HEK293T (cell line): ENCODE results near the gene TBC1D22A.
"Not testable (repeated sequence)": the region's sequence is repeated elsewhere in the genome, so short reads cannot be mapped to it uniquely, and the experiment has no call there.

Source experiments
- CTCF ChIA-PET: fragments of 350-600 bp; formaldehyde crosslinking; extraction: SDS; loops from one replicate; lab custom pipeline; 2021; ENCODE audit warnings: antibody characterized with exemption, inconsistent platforms; lab: Yijun Ruan, JAX
- POLR2A ChIA-PET: fragments of 350-600 bp; formaldehyde crosslinking; extraction: SDS; loops from one replicate; lab custom pipeline; 2020; ENCODE audit warnings: antibody characterized with exemption, inconsistent platforms; lab: Yijun Ruan, JAX
- DNase-seq: peaks from one replicate; pipeline ENCODE4 v3.0.0; 2012; ENCODE audit warnings: mixed read lengths; ENCODE audit errors: extremely low spot score
- ARNT ChIP-seq: fragments of 450-650 bp; IDR thresholded peaks from 2 replicates; pipeline ENCODE4 v1.6.1; 2017; ENCODE audit warnings: mild to moderate bottlenecking
- BHLHE40 ChIP-seq: fragments of 450-650 bp; IDR thresholded peaks from 2 replicates; pipeline ENCODE4 v1.6.1; 2016; ENCODE audit warnings: mild to moderate bottlenecking, moderate library complexity, borderline replicate concordance
- CTBP1 ChIP-seq: fragments of 450-650 bp; IDR thresholded peaks from 2 replicates; pipeline ENCODE4 v1.6.1; 2016; ENCODE audit warnings: borderline replicate concordance
- ELF4 ChIP-seq: fragments of 450-650 bp; IDR thresholded peaks from 2 replicates; pipeline ENCODE4 v1.6.1; 2017; ENCODE audit warnings: antibody characterized with exemption
- FOXA1 ChIP-seq: fragments of 450-650 bp; IDR thresholded peaks from 2 replicates; pipeline ENCODE4 v1.6.1; 2016; ENCODE audit warnings: mild to moderate bottlenecking
- FOXK2 ChIP-seq: fragments of 450-650 bp; IDR thresholded peaks from 2 replicates; pipeline ENCODE4 v1.6.1; 2016; ENCODE audit warnings: mild to moderate bottlenecking
- FOXM1 ChIP-seq: fragments of 450-650 bp; IDR thresholded peaks from 2 replicates; pipeline ENCODE4 v1.6.1; 2017; ENCODE audit warnings: mild to moderate bottlenecking, borderline replicate concordance
- HDGF ChIP-seq: fragments of 450-650 bp; IDR thresholded peaks from 2 replicates; pipeline ENCODE4 v1.6.1; 2017; ENCODE audit warnings: antibody characterized with exemption, borderline replicate concordance
- L3MBTL2 ChIP-seq: fragments of 450-650 bp; conservative IDR thresholded peaks from 2 replicates; pipeline ENCODE4 v1.6.1; 2016; ENCODE audit warnings: mild to moderate bottlenecking
- LEF1 ChIP-seq: fragments of 450-650 bp; IDR thresholded peaks from 2 replicates; pipeline ENCODE4 v1.6.1; 2017; ENCODE audit warnings: mild to moderate bottlenecking, borderline replicate concordance
- NFRKB ChIP-seq: fragments of 450-650 bp; IDR thresholded peaks from 2 replicates; pipeline ENCODE4 v1.6.1; 2016; ENCODE audit warnings: mild to moderate bottlenecking, moderate library complexity
- SP1 ChIP-seq: fragments of 450-650 bp; IDR thresholded peaks from 2 replicates; pipeline ENCODE4 v1.6.1; 2017
- SUZ12 ChIP-seq: fragments of 450-650 bp; IDR thresholded peaks from 2 replicates; pipeline ENCODE4 v1.6.1; 2016; ENCODE audit warnings: mild to moderate bottlenecking
- TARDBP ChIP-seq: fragments of 450-650 bp; IDR thresholded peaks from 2 replicates; pipeline ENCODE4 v1.6.1; 2016
- ZNF384 ChIP-seq: fragments of 450-650 bp; IDR thresholded peaks from 2 replicates; pipeline ENCODE4 v1.6.1; 2016
- TF ChIP-seq, protein P1 (sequence below): fragments of 450-650 bp; IDR thresholded peaks from 2 replicates; pipeline ENCODE4 v1.6.1; 2016

The TBC1D22A gene

GRCh38 chr22:46815896-46816731 lies 53.7 kb downstream of the TBC1D22A start:
- DNase-seq, result no peak
- ChIA-PET POLR2A (interaction anchor here (1.0 kb wide), 1 partner anchor 54 kb away, joined by 3 read pairs; the partner anchor contains the start of gene TBC1D22A), CTCF (interaction anchor here (1.2 to 1.8 kb wide), 2 partner anchors 13 to 57 kb away, joined by 5 read pairs; no protein-coding TSS in a partner anchor)
- no peak for TF ChIP-seq HDGF
- no peak for TF ChIP-seq BHLHE40
- TF ChIP-seq CTBP1, result no peak
- TF ChIP-seq ZNF384, result no peak
- no peak for TF ChIP-seq NFRKB
- TF ChIP-seq SP1, result no peak
- TF ChIP-seq L3MBTL2, result no peak
- TF ChIP-seq, protein P1, sequence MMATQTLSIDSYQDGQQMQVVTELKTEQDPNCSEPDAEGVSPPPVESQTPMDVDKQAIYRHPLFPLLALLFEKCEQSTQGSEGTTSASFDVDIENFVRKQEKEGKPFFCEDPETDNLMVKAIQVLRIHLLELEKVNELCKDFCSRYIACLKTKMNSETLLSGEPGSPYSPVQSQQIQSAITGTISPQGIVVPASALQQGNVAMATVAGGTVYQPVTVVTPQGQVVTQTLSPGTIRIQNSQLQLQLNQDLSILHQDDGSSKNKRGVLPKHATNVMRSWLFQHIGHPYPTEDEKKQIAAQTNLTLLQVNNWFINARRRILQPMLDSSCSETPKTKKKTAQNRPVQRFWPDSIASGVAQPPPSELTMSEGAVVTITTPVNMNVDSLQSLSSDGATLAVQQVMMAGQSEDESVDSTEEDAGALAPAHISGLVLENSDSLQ, result no peak
- no peak for TF ChIP-seq FOXM1
- no peak for TF ChIP-seq FOXA1
- TF ChIP-seq FOXK2, result no peak
- no peak for TF ChIP-seq LEF1
- TF ChIP-seq SUZ12, result no peak
- TF ChIP-seq ELF4, result no peak
- TF ChIP-seq ARNT, result no peak
- TF ChIP-seq TARDBP, result no peak

- POLR2A ChIA-PET, DNase-seq: not testable (repeated sequence)
- CTCF ChIA-PET, result interaction anchor here (1.0 kb wide), 1 partner anchor 13 kb away, joined by 3 read pairs; no protein-coding TSS in a partner anchor
These were observed 54.9 kb downstream of the TBC1D22A start for GRCh38 chr22:46817390-46817789.

GRCh38 chr22:46823248-46823647 lies 60.8 kb downstream of the TBC1D22A start:
- CTCF ChIA-PET, result no interaction called here
- POLR2A ChIA-PET, result no interaction called here
- no peak for DNase-seq
- no peak for TF ChIP-seq NFRKB
- TF ChIP-seq TARDBP, result no peak
- TF ChIP-seq SUZ12, result no peak
- TF ChIP-seq ARNT, result no peak
- TF ChIP-seq, protein P1, result no peak
- no peak for TF ChIP-seq BHLHE40
- no peak for TF ChIP-seq SP1
- no peak for TF ChIP-seq ELF4
- TF ChIP-seq LEF1, result no peak
- TF ChIP-seq FOXM1, result no peak
- TF ChIP-seq L3MBTL2, result no peak
- TF ChIP-seq CTBP1, result no peak
- TF ChIP-seq HDGF, result no peak

DNA sequence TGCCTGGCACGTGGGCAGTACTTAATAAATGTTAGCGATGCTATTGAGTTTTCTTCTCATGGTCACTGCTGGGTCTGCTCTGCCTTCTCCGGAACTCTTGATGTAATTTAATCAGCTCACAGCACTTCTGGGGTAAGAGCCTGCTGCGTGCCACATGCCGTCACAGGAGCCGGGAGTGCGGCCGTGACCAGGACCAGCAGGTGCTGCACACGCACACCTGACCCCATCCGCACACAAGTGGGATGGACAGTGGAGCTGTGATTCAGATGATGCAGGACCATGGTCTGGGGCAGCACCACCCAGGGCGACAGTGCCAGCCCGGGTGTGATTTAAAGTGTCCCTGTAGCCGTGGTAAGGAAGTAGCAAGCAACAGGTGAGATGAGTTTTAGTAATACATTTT lies 61.2 kb downstream of the TBC1D22A start:
- TF ChIP-seq FOXK2 (no peak), TARDBP (no peak), CTBP1 (no peak), NFRKB (no peak), LEF1 (no peak), FOXM1 (no peak), SUZ12 (no peak)
- TF ChIP-seq, protein P1, result no peak
- CTCF ChIA-PET, result no interaction called here
- no peak for DNase-seq
- POLR2A ChIA-PET, result no interaction called here

DNA sequence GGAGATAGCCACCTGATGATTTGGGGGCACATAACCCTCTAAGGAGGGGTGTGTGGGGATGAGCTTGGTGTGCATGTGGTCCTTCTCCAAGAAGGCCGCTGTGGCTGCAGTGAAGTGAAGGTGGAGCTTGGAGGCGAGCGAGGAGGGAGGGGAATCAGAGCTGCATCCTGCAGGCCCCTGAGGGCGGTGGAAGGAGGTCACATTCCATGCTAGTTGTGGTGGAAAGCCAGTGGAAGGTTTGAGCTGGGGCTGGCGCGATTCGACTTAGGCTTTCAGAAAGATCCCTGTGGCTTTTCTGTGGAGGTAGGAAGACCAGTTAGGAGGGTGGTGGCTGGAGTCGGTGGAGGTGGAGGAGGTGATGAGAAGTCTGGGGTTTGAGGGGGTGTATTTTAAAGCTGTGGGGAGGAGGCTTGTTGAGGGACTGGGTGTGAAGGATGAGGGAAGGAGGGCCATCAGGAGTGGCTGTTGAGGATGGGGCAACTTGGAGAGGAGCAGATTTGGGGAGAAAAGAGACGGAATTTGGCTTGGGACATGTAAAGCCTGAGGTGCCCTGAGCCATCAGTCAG lies 62.0 kb downstream of the TBC1D22A start:
- POLR2A ChIA-PET, result no interaction called here
- CTCF ChIA-PET, result interaction anchor here (0.6 kb wide), 1 partner anchor 9 kb away, joined by 3 read pairs; no protein-coding TSS in a partner anchor
- DNase-seq, result no peak
- TF ChIP-seq CTBP1 (no peak), SP1 (no peak), HDGF (no peak), FOXM1 (no peak)
- TF ChIP-seq, protein P1, result no peak

DNA sequence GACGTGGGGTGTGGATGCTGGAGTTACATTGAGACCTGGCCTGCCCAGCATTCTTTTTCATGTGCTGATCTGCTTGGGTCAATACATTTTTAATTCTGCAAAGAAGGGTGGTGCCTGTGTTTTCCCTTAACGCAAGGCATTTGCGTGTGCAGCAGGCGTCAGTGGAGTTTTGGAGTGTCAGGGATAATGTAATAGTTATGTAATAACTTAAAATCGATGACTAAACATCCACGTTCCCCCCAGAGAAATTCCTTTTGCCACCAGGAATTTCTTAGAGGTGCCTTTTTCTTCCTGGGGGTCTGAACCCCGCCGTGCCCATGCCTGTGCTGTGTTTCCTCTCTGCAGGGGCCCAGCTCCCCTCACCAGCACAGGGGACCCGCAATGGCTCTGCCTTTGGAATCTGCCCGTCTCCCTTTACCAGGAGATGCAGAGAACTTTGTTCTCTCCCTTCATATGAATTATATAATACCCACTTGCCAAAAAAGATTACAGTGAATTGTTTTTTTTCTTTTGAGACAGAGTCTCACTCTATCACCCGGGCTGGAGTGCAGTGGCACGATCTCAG lies 62.6 kb downstream of the TBC1D22A start:
- POLR2A ChIA-PET, result no interaction called here
- TF ChIP-seq ELF4 (no peak), FOXA1 (no peak), L3MBTL2 (no peak), CTBP1 (no peak), SP1 (no peak), LEF1 (no peak), TARDBP (no peak)
- no peak for DNase-seq
- CTCF ChIA-PET, result no interaction called here
